Stimulated activated CD8-positive, alpha-beta memory T cell treated with anti-CD3 and anti-CD28 coated beads, Interleukin-2, amount 100 ng/mL, for 1 hour (primary cell): ENCODE results near the gene FCER1A.
"Not testable (repeated sequence)": the region's sequence is repeated elsewhere in the genome, so short reads cannot be mapped to it uniquely, and the experiment has no call there.

Experiments used
- DNase-seq, 2 donors: peaks; one replicate each; pipeline ENCODE4 v3.0.0-alpha.2; 2020; ENCODE audit warnings: low read depth in 2 of 2

The FCER1A gene

DNA sequence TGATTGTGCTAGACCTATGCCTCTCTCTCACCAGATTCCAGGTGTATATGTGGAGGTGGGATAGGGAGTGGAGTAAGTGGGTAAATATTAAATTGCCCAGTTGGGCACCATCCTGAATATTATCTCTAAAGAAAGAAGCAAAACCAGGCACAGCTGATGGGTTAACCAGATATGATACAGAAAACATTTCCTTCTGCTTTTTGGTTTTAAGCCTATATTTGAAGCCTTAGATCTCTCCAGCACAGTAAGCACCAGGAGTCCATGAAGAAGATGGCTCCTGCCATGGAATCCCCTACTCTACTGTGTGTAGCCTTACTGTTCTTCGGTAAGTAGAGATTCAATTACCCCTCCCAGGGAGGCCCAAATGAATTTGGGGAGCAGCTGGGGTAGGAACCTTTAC lies at the start of gene FCER1A:
Gene FCER1A (plus strand): TSS at position 242 of the 400 bp plus-strand sequence. CDS start 29 bp downstream, at position 271.
- DNase-seq = no peak

GRCh38 chr1:159261311-159261710 lies 40.8 kb upstream of the FCER1A start:
- no peak for DNase-seq

DNA sequence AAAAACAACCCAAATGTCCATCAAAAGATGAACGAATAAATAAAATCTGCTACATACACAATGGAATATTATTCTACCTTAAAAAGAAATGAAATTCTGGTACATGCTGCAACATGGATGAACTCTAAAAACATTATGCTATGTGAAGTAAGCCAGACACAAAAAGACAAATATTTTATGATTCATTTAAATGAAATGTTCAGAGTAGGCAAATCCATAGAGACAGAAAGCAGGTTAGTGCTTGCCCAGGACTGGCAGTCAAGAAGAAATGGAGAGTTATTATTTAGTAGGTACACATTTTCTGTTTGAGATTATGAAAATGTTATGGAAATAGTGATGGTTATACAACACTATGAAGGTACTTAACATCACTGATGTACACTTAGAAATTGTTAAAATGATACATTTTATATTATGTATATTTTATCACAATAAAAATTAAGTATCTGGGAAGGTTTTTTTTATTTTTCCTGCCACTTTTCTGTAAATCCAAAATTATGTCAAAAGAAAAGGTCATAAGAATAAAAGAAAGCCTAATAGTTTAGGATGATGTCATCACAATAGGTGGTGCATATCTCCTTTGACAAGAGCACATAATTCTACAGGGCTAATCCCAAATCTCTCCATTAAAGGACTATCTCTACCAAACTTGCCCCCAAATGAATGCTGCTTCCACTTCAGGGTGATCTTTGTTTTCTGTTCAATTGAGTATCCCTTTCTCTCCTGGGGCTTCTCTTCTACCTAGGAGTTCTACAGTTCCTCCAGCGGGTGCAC lies 40.2 kb upstream of the FCER1A start:
- no peak for DNase-seq

DNA sequence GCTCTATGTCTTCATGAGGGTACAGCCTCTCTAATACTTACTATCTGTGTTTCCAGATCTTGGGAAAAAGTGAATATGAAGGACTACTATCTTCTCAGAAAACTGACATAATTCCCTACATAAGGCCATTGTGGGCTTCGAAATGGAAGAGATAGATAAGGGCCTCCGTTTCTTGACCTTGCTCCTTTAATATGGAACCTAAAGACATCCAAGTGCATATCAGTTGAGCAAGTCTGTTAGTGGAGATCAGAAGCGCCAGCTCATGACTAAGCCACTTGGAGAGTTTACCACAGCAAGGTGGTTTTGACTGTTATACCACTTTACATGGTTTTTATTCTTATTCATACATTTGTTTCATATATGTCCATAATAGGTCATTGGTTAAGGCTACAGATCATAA lies 35.3 kb upstream of the FCER1A start:
- no peak for DNase-seq

DNA sequence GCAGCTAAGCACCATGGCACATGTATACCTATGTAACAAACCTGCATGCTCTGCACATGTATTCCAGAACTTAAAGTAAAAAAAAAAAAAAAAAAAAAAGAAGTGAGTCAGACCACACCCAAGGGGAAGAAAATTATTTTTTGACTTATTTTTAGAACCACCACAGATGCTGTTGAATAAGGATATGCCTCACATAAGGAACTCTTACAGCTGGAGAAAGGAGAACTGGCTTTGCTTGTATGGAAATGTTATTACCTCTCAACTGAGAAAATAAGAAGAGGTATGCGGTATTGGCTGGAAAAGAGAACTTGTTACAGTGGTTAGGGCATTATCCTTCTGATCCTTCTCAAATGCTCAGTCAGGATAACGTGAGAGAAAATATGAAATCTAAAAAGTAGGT lies 27.5 kb upstream of the FCER1A start:
- no peak for DNase-seq

- DNase-seq = no peak
Observed at GRCh38 chr1:159275891-159276290, 26.2 kb upstream of the FCER1A start.

- DNase-seq = no peak
Observed at GRCh38 chr1:159279773-159280172, 22.4 kb upstream of the FCER1A start.

DNA sequence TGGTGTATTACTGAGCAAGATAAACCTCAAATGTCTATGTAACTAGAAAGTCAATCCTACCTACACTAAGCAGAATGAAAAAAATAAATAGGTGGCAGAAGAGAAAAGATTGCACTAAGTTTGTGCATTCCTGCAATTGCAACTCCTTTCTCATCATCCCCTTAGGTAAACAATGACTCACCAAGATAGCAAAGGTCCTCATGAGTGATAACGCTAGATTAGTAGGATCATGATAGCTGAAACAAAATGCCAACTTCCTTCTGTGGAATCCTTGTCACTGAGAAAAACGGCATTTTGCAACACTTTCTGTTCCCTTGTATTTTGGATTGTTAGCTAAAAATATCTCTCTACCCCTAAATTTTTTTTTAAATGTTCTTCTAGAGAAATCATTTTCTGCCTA lies 20.0 kb upstream of the FCER1A start:
- DNase-seq = no peak

DNA sequence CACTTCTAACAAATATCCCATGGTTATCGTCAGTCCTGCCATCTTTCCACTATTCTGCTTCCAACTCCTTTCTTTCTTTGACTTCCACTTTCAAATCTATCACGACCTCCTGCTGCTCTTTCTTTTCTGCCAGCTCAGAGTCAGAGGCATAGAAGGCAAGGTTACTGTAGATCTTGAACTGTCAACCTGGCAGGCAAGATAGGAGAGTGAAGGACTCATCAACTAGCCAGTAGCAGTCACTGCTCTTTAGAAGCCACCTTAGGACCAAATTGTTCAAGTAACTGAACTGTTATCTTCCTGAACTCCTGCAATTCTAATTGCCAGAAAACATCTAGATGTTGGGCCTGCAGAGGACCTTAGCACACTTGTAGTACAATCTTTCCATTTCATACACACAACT lies 13.1 kb upstream of the FCER1A start:
- DNase-seq = no peak

GRCh38 chr1:159291424-159291823 lies 10.7 kb upstream of the FCER1A start:
- no peak for DNase-seq

GRCh38 chr1:159296706-159297375 lies 5.3 kb upstream of the FCER1A start:
- DNase-seq = no peak

DNA sequence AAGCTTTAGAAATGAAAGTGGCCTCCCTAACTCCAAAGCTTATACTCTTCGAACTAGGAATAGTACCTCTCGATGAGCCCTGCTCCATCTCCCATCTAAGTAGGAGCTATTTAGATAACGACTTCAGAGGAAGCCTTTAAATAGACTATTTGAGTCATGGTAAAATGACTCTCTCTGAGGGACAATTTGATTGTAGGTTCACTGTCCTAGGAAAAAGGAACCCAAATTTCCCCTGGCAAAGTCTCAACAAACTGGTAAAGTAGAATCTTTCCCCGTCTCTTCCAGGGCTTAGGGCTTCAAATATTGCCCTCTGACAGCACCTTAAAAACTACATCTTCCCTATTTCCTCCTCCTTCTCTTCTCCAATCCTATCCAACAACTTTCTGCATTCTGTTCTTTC lies 2.0 kb upstream of the FCER1A start:
- no peak for DNase-seq

DNA sequence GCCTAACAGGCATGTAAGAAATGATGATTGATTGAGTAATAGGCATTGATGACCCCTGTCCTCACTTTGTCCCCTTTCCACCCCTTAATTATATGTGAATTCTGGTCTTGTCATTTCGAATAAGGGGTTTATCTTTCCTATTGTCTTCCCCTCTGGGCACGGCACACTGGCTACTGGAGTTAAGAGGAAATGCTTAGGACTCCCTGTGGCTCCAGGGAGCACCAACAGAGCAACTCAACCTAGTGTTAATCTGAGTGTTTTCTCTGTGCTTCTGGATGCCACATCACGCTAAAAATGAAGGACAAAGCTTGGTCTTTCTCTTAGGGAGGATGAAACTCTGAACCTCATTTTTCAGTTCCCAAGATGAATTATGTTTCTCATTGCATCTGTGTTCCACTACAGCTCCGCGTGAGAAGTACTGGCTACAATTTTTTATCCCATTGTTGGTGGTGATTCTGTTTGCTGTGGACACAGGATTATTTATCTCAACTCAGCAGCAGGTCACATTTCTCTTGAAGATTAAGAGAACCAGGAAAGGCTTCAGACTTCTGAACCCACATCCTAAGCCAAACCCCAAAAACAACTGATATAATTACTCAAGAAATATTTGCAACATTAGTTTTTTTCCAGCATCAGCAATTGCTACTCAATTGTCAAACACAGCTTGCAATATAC lies 5.3 kb downstream of the FCER1A start:
- DNase-seq = no peak

DNA sequence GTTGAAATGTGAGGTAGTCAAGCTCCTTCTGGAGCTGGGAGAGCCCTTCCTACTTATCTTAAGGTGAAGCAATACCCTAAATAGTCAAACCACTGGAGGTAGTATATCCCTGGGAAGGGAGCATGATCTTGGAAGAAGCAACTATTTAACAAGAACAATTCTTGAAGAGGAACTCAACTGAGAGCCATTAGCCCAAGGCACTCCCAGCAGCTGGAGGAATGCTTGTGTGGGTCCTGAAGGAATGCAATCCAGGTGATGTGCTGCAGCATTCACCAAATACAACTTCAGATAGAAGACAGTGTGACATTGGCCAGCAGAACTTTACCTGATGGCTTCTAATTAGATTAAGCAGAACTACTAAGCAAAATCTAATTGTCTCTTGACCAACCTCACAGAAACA lies 9.5 kb downstream of the FCER1A start:
- no peak for DNase-seq

- no peak for DNase-seq
Observed at GRCh38 chr1:159315381-159315780, 13.2 kb downstream of the FCER1A start.

GRCh38 chr1:159318784-159319551 lies 16.8 kb downstream of the FCER1A start:
- DNase-seq = no peak

GRCh38 chr1:159334797-159335196 lies 32.7 kb downstream of the FCER1A start:
- DNase-seq = no peak

DNA sequence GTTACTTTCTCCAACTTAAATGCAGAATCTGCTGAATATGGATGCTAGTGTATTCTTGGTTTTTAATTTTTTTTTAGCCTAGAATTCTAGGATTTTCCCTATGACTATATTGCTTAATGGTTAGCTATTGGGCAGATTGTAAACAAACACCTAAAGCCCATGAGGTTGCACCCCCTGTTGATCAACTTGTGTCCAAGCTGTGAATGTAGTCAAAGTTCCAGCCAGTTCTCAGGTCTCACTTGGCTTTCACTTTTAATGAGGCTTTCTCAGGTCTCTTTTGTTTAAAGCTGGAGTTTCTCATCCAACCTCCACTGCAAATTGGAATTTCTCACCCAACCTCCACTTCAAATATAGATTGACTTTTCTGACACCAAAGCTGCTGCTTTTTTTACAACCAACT lies 35.9 kb downstream of the FCER1A start:
- no peak for DNase-seq

- DNase-seq = no peak
Observed at GRCh38 chr1:159339536-159339935, 37.4 kb downstream of the FCER1A start.

GRCh38 chr1:159341736-159342135 lies 39.6 kb downstream of the FCER1A start:
- DNase-seq = no peak

GRCh38 chr1:159342761-159343425 lies 40.8 kb downstream of the FCER1A start:
- no peak for DNase-seq

GRCh38 chr1:159349374-159349773 lies 47.2 kb downstream of the FCER1A start:
- DNase-seq = not testable (repeated sequence)
